ENCODE results near the gene CADM1. TPM values are rescaled to one million over a fixed set of nuclear protein-coding genes. Genes with fewer than 3 reads are reported as not detected.

The CADM1 gene
- total and polyA plus RNA-seq, 5 donors from 2014 or later: 3.6 to 11.3 (median 6.9) TPM

DNA sequence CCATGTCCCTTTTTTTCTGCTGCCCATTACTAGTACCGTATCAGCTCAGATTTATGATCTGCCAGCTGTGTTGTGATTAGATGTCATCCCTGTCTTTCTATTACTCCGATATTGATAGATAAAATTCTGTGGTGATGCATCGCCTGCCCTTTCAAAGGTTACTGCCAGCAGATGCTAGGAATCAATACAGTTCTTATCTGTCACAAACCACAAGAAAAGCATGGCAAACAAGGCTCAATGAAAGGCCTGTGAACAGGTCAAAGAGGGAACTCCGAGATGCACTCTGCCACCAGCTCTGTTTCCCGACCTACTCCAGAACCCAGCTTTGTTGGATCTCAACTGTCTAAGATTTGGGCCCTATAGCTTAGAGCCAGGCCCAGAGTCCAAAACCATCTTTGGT lies 246.0 kb downstream of the CADM1 start:
- no peaks in the 10 kb centered on the region for H3K4me1 ChIP-seq (ENCODE audit: control insufficient read depth, insufficient read depth, low read length, poor library complexity, severe bottlenecking)
- DNase-seq (no peak), ATAC-seq (ENCODE audit: low read depth in 2 of 2) (no peak)
- H3K27me3 Mint-ChIP-seq: peaks cover 5% of the 10 kb centered on the region
- H3K4me3 ChIP-seq (ENCODE audit: low read depth, low read length): no peak overlapping the region
- no peaks in the 10 kb centered on the region for H3K27me3 ChIP-seq (ENCODE audit: control insufficient read depth, insufficient read depth, low read length)
- H3K4me1 Mint-ChIP-seq: no peaks in the 10 kb centered on the region
- H3K36me3 Mint-ChIP-seq: no peaks in the 10 kb centered on the region
- H3K9me3 Mint-ChIP-seq: no peaks in the 10 kb centered on the region
- H3K27ac ChIP-seq (ENCODE audit: insufficient read depth, low read length, poor library complexity, severe bottlenecking): no peak overlapping the region
- no peaks in the 10 kb centered on the region for H3K9me3 ChIP-seq (ENCODE audit: control insufficient read depth in 2 of 2, low read length in 2 of 2)
- H3K27ac Mint-ChIP-seq: no peak overlapping the region
- H3K4me3 Mint-ChIP-seq: no peak overlapping the region
- H3K36me3 ChIP-seq (ENCODE audit: control insufficient read depth, insufficient read depth, low read length): no peaks in the 10 kb centered on the region

DNA sequence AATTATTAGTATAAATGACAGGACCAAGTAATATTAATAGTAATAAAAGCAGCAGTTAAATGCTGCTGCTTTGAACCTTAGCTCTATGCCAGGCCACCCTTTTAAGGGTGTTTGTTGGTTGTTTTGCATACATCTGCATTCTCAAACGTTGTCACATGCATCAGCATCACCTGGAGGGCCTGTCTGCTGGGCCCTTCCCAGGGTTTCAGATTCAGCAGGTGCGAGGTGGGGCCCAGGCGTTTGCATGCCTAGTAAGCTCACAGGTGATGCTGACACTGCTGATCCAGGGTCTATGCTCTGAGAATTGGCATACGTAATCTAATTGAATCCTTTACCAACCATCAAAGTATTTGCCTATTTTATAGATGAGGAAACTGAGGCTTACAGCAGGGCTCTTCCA lies 246.5 kb downstream of the CADM1 start:
- H3K27ac ChIP-seq (ENCODE audit: insufficient read depth, low read length, poor library complexity, severe bottlenecking): no peak overlapping the region
- no peaks in the 10 kb centered on the region for H3K9me3 Mint-ChIP-seq
- ATAC-seq (ENCODE audit: low read depth in 2 of 2): no peak
- H3K4me1 ChIP-seq (ENCODE audit: control insufficient read depth, insufficient read depth, low read length, poor library complexity, severe bottlenecking): no peaks in the 10 kb centered on the region
- no peak overlapping the region for H3K4me3 Mint-ChIP-seq
- no peak for DNase-seq
- no peaks in the 10 kb centered on the region for H3K36me3 Mint-ChIP-seq
- no peaks in the 10 kb centered on the region for H3K9me3 ChIP-seq (ENCODE audit: control insufficient read depth in 2 of 2, low read length in 2 of 2)
- no peak overlapping the region for H3K4me3 ChIP-seq (ENCODE audit: low read depth, low read length)
- H3K4me1 Mint-ChIP-seq: no peaks in the 10 kb centered on the region
- H3K36me3 ChIP-seq (ENCODE audit: control insufficient read depth, insufficient read depth, low read length): no peaks in the 10 kb centered on the region
- H3K27ac Mint-ChIP-seq: no peak overlapping the region
- H3K27me3 ChIP-seq (ENCODE audit: control insufficient read depth, insufficient read depth, low read length): no peaks in the 10 kb centered on the region
- peaks cover 5% of the 10 kb centered on the region for H3K27me3 Mint-ChIP-seq

DNA sequence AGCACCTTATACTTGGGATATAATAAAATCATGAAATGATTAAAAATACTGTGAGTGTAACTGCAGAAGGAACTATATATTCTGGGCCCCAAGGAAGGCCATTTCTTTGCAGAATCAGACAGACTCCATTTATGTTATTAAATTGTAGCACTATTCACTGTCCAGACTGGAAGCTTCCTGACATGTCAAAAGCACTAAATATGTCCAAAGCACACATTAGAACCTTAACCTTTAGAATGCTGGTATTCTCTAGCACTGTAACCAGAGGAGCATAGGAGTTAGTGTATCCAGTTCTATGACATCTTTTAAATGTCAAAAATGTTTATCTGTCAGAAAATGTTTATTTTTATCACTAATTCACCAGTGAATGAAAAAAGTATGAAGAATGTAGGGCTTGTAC lies 246.9 kb downstream of the CADM1 start:
- H3K27ac Mint-ChIP-seq: no peak overlapping the region
- Histone ChIP-seq H3K36me3 (ENCODE audit: control insufficient read depth, insufficient read depth, low read length) (no peaks in the 10 kb centered on the region), H3K4me3 (ENCODE audit: low read depth, low read length) (no peak overlapping the region), H3K27me3 (ENCODE audit: control insufficient read depth, insufficient read depth, low read length) (no peaks in the 10 kb centered on the region), H3K4me1 (ENCODE audit: control insufficient read depth, insufficient read depth, low read length, poor library complexity, severe bottlenecking) (no peaks in the 10 kb centered on the region), H3K27ac (ENCODE audit: insufficient read depth, low read length, poor library complexity, severe bottlenecking) (no peak overlapping the region), H3K9me3 (ENCODE audit: control insufficient read depth in 2 of 2, low read length in 2 of 2) (no peaks in the 10 kb centered on the region)
- ATAC-seq (ENCODE audit: low read depth in 2 of 2) (no peak), DNase-seq (no peak)
- no peaks in the 10 kb centered on the region for H3K4me1 Mint-ChIP-seq
- peaks cover 6% of the 10 kb centered on the region for H3K27me3 Mint-ChIP-seq
- H3K36me3 Mint-ChIP-seq: no peaks in the 10 kb centered on the region
- H3K9me3 Mint-ChIP-seq: no peaks in the 10 kb centered on the region
- H3K4me3 Mint-ChIP-seq: no peak overlapping the region

DNA sequence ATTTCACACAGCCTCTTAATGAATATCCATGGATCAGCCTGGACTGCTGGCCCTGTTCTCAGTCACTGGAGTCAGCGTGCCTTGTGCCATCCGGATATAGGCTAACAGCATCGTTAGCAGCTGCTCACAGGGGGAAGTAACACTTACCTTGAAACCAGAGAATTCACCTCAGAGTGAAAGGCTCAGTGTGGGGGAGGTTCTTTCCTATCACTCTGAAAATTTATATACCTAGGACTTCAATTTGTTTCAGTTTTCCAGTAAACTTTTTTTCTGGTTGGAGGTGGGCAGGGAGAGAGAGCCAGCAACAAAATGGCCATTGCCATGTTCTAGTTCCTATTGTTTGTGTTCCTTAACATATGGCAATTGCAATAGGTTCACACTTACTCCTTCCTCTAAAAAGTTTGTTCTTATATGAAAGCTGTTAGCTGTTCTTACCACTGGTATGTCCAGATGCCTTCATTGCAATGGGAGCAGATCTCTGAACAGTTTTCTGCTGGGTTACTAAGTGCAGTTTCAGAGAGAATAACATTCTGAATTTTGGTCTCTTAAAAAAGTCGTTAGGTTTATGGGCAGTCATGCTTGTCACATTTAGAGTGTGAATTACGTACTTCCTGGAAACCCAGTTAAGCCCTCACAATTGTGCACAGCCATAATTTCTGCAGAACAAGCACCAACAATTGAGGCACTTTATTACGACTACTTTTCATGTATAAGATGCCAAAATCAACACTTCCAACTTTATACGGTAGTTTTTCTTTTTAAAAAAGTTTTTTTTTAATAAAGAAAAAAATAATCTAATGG lies 247.6 kb downstream of the CADM1 start:
- H3K27ac ChIP-seq (ENCODE audit: insufficient read depth, low read length, poor library complexity, severe bottlenecking): no peak overlapping the region
- Mint-ChIP-seq H3K9me3 (no peaks in the 10 kb centered on the region), H3K36me3 (no peaks in the 10 kb centered on the region), H3K27ac (no peak overlapping the region), H3K4me1 (no peaks in the 10 kb centered on the region), H3K4me3 (no peak overlapping the region), H3K27me3 (peaks cover 12% of the 10 kb centered on the region)
- no peak overlapping the region for H3K4me3 ChIP-seq (ENCODE audit: low read depth, low read length)
- H3K36me3 ChIP-seq (ENCODE audit: control insufficient read depth, insufficient read depth, low read length): no peaks in the 10 kb centered on the region
- H3K27me3 ChIP-seq (ENCODE audit: control insufficient read depth, insufficient read depth, low read length): no peaks in the 10 kb centered on the region
- no peaks in the 10 kb centered on the region for H3K9me3 ChIP-seq (ENCODE audit: control insufficient read depth in 2 of 2, low read length in 2 of 2)
- no peak for ATAC-seq (ENCODE audit: low read depth in 2 of 2)
- H3K4me1 ChIP-seq (ENCODE audit: control insufficient read depth, insufficient read depth, low read length, poor library complexity, severe bottlenecking): no peaks in the 10 kb centered on the region
- no peak for DNase-seq

DNA sequence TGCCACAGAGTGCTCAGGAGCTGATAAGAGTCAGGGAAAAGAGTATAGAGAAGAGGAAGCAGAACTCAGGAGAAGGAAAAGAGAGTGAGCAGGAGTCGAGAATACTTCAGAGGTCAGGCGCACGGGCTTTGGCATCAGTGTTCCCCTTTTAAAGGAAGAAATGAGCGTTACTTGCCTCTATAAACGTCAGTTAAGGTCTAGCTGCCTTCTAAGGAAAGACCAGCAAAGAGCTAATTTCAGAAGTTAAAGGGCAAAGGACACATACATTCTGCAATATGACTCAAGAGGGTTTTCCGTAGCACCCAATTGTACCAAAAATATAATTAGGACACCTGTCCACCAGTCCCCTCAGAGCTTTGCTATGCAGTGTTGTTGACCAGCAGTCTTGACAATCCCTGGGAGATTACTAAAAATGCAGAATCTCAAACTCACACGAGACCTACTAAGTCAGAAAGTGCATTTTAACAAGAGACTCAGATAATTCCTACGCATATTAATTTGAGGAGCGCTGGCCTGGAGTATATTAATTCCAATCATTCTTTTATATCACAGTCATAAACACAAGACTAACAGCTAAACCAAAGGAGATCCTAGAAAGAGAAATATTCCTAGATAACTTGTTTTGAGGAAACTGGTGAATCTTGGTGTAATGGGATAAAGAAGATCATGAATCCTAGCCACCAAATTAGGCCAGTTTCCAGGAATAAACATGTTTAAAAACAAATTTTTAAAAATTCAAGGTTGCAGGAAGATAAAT lies 249.0 kb downstream of the CADM1 start:
- H3K4me3 Mint-ChIP-seq: no peak overlapping the region
- no peaks in the 10 kb centered on the region for H3K9me3 Mint-ChIP-seq
- no peaks in the 10 kb centered on the region for H3K36me3 Mint-ChIP-seq
- Histone ChIP-seq H3K27me3 (ENCODE audit: control insufficient read depth, insufficient read depth, low read length) (no peaks in the 10 kb centered on the region), H3K4me3 (ENCODE audit: low read depth, low read length) (no peak overlapping the region), H3K36me3 (ENCODE audit: control insufficient read depth, insufficient read depth, low read length) (no peaks in the 10 kb centered on the region), H3K9me3 (ENCODE audit: control insufficient read depth in 2 of 2, low read length in 2 of 2) (no peaks in the 10 kb centered on the region), H3K4me1 (ENCODE audit: control insufficient read depth, insufficient read depth, low read length, poor library complexity, severe bottlenecking) (no peaks in the 10 kb centered on the region), H3K27ac (ENCODE audit: insufficient read depth, low read length, poor library complexity, severe bottlenecking) (no peak overlapping the region)
- H3K4me1 Mint-ChIP-seq: no peaks in the 10 kb centered on the region
- no peak overlapping the region for H3K27ac Mint-ChIP-seq
- ATAC-seq (ENCODE audit: low read depth in 2 of 2): no peak
- no peak for DNase-seq
- peaks cover 22% of the 10 kb centered on the region for H3K27me3 Mint-ChIP-seq

DNA sequence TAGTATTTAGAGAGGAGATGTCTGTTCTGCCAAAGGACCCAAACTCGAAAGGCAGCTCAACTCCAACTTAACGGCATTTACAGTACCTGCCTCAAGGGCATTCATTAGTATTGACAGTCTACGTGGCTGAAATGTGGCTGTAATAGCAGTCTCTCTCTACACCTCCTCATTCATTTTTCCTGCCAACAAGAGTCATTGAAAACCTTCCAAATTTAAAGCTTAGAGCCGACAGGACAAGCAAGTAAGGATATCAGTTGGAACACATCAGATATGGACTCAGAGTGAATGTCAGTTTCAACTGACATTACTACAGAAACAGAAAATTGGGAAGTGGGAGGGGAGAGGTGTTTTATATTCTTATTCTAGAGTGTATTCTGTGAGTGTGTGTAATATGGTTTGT lies 253.1 kb downstream of the CADM1 start:
- Mint-ChIP-seq H3K27me3 (peaks cover 28% of the 10 kb centered on the region), H3K9me3 (no peaks in the 10 kb centered on the region), H3K4me1 (no peaks in the 10 kb centered on the region), H3K27ac (no peak overlapping the region), H3K36me3 (no peaks in the 10 kb centered on the region), H3K4me3 (no peak overlapping the region)
- ATAC-seq (ENCODE audit: low read depth in 2 of 2) (no peak), DNase-seq (no peak)
- Histone ChIP-seq H3K27ac (ENCODE audit: insufficient read depth, low read length, poor library complexity, severe bottlenecking) (no peak overlapping the region), H3K27me3 (ENCODE audit: control insufficient read depth, insufficient read depth, low read length) (peaks cover 4% of the 10 kb centered on the region), H3K9me3 (ENCODE audit: control insufficient read depth in 2 of 2, low read length in 2 of 2) (no peaks in the 10 kb centered on the region), H3K36me3 (ENCODE audit: control insufficient read depth, insufficient read depth, low read length) (no peaks in the 10 kb centered on the region), H3K4me1 (ENCODE audit: control insufficient read depth, insufficient read depth, low read length, poor library complexity, severe bottlenecking) (no peaks in the 10 kb centered on the region), H3K4me3 (ENCODE audit: low read depth, low read length) (no peak overlapping the region)

DNA sequence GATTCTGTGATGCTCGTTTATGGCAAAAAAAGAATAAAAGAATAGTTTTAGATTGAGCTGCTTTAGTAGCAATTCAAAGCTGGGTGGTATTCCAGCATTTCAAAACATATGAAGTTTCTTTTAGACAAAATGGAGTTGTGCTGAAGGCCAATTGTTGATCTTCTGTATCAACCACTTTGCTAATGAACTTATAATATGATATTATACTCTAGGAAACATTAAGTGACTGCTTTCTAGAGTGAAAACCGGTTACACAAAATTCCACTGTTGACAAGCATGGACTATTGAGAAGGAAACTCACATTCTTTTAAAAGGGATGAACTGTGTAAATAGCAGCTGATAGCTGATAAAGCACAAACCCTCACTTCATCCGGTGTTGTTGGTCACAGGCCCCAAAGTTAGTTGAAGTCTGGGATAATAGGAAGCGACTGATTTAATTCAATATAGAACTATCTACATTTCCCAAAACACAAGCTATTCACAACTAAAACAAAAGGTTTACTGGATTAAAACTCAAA lies 255.1 kb downstream of the CADM1 start:
- Mint-ChIP-seq H3K27ac (no peak overlapping the region), H3K4me3 (no peak overlapping the region), H3K4me1 (no peaks in the 10 kb centered on the region), H3K9me3 (no peaks in the 10 kb centered on the region), H3K36me3 (no peaks in the 10 kb centered on the region), H3K27me3 (peaks cover 24% of the 10 kb centered on the region)
- Histone ChIP-seq H3K27me3 (ENCODE audit: control insufficient read depth, insufficient read depth, low read length) (peaks cover 4% of the 10 kb centered on the region), H3K4me3 (ENCODE audit: low read depth, low read length) (no peak overlapping the region), H3K27ac (ENCODE audit: insufficient read depth, low read length, poor library complexity, severe bottlenecking) (no peak overlapping the region), H3K9me3 (ENCODE audit: control insufficient read depth in 2 of 2, low read length in 2 of 2) (no peaks in the 10 kb centered on the region), H3K36me3 (ENCODE audit: control insufficient read depth, insufficient read depth, low read length) (no peaks in the 10 kb centered on the region), H3K4me1 (ENCODE audit: control insufficient read depth, insufficient read depth, low read length, poor library complexity, severe bottlenecking) (no peaks in the 10 kb centered on the region)
- no peak for DNase-seq
- no peak for ATAC-seq (ENCODE audit: low read depth in 2 of 2)

Data from CD4-positive, CD25-positive, alpha-beta regulatory T cell (primary cell).